ENCODE results near the gene ZCCHC3.

ZCCHC3 gene

GRCh38 chr20:341682-342081 is 44.3 kb downstream of the ZCCHC3 start:
- Histone ChIP-seq H3F3A (ENCODE audit: control insufficient read depth, insufficient read depth) (no peaks in the 10 kb centered on the region), H3K9me2 (replicated peaks; ENCODE audit: control insufficient read depth, low read length) (no peaks in the 10 kb centered on the region), H3K36me3 (ENCODE audit: control insufficient read depth, low read length) (no peaks in the 10 kb centered on the region; the same call in 1 of the 2 replicates), H3K27me3 (ENCODE audit: control insufficient read depth, low read length) (no peaks in the 10 kb centered on the region), H4K20me1 (ENCODE audit: control insufficient read depth, insufficient read depth, low read depth, low read length) (no peaks in the 10 kb centered on the region), H3K9me3 (ENCODE audit: control insufficient read depth, insufficient read depth, low read length) (no peaks in the 10 kb centered on the region), H3K4me3 (ENCODE audit: low read length) (no peak overlapping the region), H3K4me2 (ENCODE audit: low read length) (no peak overlapping the region), H3K79me2 (ENCODE audit: control insufficient read depth, low read length) (no peaks in the 10 kb centered on the region), H3K27ac (ENCODE audit: low read depth, low read length) (no peak overlapping the region), H3K4me1 (ENCODE audit: control insufficient read depth, low read length) (peaks cover 7% of the 10 kb centered on the region)
- TF ChIP-seq CTCF (IDR thresholded peaks at IDR 0.05; ENCODE audit: low read depth, low read length, poor library complexity, severe bottlenecking) (no peak), EZH2phosphoT487 (IDR thresholded peaks at IDR 0.05; ENCODE audit: borderline replicate concordance, low read length) (no peak)

- Histone ChIP-seq H3K9me2 (replicated peaks; ENCODE audit: control insufficient read depth, low read length) (no peaks in the 10 kb centered on the region), H3K4me1 (ENCODE audit: control insufficient read depth, low read length) (peaks cover 15% of the 10 kb centered on the region), H3K4me2 (ENCODE audit: low read length) (no peak overlapping the region), H4K20me1 (ENCODE audit: control insufficient read depth, insufficient read depth, low read depth, low read length) (no peaks in the 10 kb centered on the region), H3K27ac (ENCODE audit: low read depth, low read length) (no peak overlapping the region), H3K79me2 (ENCODE audit: control insufficient read depth, low read length) (peaks cover 3% of the 10 kb centered on the region; the same call in 1 of the 2 replicates), H3K27me3 (ENCODE audit: control insufficient read depth, low read length) (no peaks in the 10 kb centered on the region), H3K36me3 (ENCODE audit: control insufficient read depth, low read length) (no peaks in the 10 kb centered on the region; the same call in 1 of the 2 replicates), H3K4me3 (ENCODE audit: low read length) (no peak overlapping the region), H3F3A (ENCODE audit: control insufficient read depth, insufficient read depth) (no peaks in the 10 kb centered on the region), H3K9me3 (ENCODE audit: control insufficient read depth, insufficient read depth, low read length) (no peaks in the 10 kb centered on the region)
- TF ChIP-seq CTCF (IDR thresholded peaks at IDR 0.05; ENCODE audit: low read depth, low read length, poor library complexity, severe bottlenecking), result no peak
- TF ChIP-seq EZH2phosphoT487 (IDR thresholded peaks at IDR 0.05; ENCODE audit: borderline replicate concordance, low read length), result no peak
Measured at GRCh38 chr20:343107-343506, 45.7 kb downstream of the ZCCHC3 start.

GRCh38 chr20:346033-346639 is 48.8 kb downstream of the ZCCHC3 start:
- H4K20me1 ChIP-seq (ENCODE audit: control insufficient read depth, insufficient read depth, low read depth, low read length), result no peaks in the 10 kb centered on the region
- H3K9me2 ChIP-seq (replicated peaks; ENCODE audit: control insufficient read depth, low read length), result no peaks in the 10 kb centered on the region
- peaks cover 3% of the 10 kb centered on the region; the same call in 1 of the 2 replicates for H3K79me2 ChIP-seq (ENCODE audit: control insufficient read depth, low read length)
- no peak overlapping the region for H3K27ac ChIP-seq (ENCODE audit: low read depth, low read length)
- H3K27me3 ChIP-seq (ENCODE audit: control insufficient read depth, low read length), result no peaks in the 10 kb centered on the region
- H3K9me3 ChIP-seq (ENCODE audit: control insufficient read depth, insufficient read depth, low read length), result no peaks in the 10 kb centered on the region
- H3K4me1 ChIP-seq (ENCODE audit: control insufficient read depth, low read length), result peaks cover 22% of the 10 kb centered on the region
- H3F3A ChIP-seq (ENCODE audit: control insufficient read depth, insufficient read depth), result no peaks in the 10 kb centered on the region
- peak overlapping the region; percentile 97 for H3K4me3 ChIP-seq (ENCODE audit: low read length)
- H3K36me3 ChIP-seq (ENCODE audit: control insufficient read depth, low read length), result no peaks in the 10 kb centered on the region; the same call in 1 of the 2 replicates
- peak overlapping the region; percentile 70 for H3K4me2 ChIP-seq (ENCODE audit: low read length)
- TF ChIP-seq CTCF (IDR thresholded peaks at IDR 0.05; ENCODE audit: low read depth, low read length, poor library complexity, severe bottlenecking), result no peak
- TF ChIP-seq EZH2phosphoT487 (IDR thresholded peaks at IDR 0.05; ENCODE audit: borderline replicate concordance, low read length), result no peak
